GM21381 (cell line): Measurements from ENCODE around the gene SGK2.
"Not testable (repeated sequence)": the region's sequence is repeated elsewhere in the genome, so short reads cannot be mapped to it uniquely, and the experiment has no call there.

ENCODE experiments used
- ATAC-seq: cut with Tn5 transposase; IDR thresholded peaks from one replicate; pipeline ENCODE4 v1.9.1; 2021; ENCODE audit warnings: mild to moderate bottlenecking, moderate library complexity; ENCODE audit not compliant: unreplicated experiment

Gene SGK2

DNA sequence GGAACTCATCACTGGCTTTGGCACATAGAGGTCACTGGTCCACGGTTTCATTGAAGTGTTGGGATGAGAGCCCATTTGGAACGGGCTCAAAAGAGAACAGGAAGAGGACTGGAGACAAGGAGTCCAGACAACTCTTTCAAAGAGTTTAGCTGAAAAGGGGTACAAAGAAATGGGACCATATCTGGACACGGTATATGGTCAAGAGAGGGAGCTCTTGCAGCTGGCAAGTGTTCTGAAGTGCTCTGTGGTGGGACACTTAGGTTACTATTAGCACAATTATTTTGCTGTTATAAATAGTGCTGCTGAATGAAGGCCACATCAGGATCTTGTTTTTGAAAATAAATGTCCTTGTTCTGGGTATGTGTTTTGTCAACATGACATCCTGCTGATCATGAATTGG, 4.6 kb downstream of the SGK2 start:
- ATAC-seq: no peak

DNA sequence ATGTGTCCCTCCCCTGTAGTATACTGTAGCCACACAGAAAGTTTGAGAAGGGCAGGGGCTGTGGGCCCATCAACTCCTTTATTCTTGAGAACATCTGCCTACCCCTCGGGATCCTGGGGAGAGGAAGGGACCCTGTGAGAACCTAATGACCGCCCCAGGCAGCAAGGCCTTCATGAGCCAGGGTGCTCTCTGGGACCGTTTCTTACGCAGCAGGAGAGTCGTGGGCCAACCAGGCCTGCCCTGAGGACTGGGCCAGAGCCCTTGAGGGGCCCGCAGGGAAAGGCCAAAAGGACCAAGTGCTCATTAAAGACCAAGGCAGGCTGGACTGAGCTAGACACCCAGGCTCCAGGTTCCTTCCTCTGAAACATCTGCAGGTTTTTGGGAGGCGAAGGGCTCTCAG, 5.2 kb downstream of the SGK2 start:
- ATAC-seq: no peak

DNA sequence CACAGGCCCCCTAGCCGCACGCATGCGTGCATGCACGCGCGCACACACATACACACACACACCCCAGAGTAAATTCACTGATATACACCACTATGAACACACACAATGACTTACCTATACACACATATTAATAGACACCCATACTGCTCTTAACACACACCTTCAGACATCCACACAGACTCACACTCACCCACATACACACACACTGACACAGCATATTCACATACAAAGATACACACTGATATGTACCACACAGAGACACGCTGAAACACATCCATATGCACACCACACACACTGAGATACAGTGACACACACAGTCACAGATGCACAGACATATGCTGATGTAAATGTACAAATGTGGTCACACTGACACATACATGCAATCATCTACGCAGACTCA, 5.6 kb downstream of the SGK2 start:
- ATAC-seq: no peak

DNA sequence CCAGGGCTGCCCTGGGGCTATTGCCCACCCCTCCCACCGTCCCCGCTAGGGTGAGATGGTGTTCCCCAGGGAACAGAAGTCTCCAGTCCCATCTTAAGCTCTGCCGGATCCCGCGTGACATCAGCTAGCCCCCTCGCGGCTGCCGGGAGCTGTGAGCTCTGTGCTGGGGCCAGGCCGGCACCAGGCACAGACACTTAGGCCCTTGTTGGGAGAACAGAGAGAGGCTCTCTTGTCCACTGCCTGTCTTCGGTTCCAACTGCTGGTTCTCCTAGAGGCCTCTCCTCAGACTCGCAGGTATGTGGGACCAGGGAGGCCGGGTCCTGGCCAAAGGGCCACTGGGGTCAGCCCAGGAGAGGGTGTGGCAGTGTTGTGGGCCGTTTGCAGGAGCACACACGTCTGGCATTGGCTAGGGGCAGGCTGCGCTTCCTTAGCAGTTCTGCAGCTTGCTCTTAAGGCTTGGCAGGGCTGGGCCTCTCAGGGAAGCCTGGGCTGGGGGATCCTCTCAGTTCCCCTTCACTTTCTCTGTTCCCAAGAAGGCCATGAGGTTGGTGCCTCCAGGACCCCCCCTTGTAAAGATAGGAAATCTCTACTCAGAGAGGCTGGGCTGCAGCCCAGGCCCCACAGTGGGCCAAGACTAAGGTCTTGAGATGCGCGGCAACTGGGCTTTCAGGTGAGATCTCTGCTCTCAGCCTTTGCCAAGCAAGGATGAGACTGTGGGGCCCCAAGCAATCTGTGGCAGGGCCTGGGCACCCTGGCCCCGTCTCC, 6.3 kb downstream of the SGK2 start:
- no peak for ATAC-seq

DNA sequence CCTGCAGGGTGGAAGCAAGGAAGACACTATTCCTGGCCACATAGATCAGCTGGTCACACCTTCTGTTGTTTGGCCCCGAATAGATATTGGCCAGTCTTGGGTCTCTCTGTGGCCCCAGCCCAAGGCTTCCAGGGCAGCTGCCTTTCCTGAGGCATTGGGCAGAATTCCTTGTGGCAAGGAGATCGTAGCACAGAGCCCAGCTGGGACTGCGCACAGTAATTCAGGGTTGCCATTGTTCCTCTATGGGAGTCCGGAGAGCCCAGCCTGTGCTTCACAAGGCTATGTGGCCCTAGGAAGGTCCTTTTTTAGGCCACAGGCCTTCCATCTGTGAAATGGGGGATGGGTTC, 6.9 kb downstream of the SGK2 start:
- no peak for ATAC-seq

DNA sequence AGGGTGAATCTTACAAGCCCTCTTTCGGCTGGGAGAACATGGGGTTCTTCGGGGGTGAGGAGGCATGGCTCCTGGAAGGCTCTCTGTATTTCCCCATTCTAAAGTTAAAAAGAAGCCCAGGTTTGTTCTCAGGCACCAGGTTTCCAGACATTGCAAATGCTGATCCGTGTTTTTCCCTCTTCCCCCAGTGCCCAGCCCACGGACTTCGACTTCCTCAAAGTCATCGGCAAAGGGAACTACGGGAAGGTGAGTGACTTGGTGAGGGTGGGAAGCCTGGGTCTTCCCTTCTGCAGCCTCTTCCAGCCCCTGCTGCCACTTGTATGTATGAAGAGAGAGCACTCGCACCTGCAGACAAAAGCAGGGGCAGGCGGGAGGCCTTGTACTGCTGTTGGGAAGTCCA, 8.7 kb downstream of the SGK2 start:
- no peak for ATAC-seq

DNA sequence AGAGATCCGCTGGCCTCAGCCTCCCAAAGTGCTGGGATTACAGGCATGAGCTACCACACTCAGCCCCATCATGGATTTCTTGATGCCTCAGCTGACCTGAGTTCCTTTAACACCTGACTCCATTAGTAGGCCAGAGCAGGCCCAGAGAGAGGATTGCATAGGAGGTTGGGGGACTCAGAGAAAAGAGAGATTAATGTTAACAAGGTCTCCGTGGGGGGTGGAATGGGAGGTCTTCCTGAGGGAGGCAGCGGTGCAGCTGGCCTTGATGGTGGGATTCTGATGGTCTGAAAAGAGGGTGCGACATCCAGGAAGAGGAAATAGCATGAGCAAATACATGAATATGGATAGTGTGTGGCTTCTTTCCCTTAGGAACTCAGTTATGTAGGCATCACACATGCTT, 9.9 kb downstream of the SGK2 start:
- no peak for ATAC-seq

DNA sequence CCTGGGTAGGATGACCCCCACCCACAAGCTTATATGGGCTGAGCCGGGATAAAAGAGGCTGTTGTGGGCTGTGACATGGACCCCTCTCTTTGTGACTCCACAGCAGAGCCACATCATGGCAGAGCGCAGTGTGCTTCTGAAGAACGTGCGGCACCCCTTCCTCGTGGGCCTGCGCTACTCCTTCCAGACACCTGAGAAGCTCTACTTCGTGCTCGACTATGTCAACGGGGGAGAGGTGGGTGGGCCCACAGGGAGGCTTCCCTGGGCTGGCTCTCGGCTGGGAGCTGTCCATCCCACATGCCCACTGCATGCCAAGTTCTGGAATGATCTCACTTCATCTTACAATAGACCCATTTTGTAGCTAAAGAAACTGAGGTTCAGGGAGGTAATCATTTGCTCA, 10.5 kb downstream of the SGK2 start:
- ATAC-seq: no peak

DNA sequence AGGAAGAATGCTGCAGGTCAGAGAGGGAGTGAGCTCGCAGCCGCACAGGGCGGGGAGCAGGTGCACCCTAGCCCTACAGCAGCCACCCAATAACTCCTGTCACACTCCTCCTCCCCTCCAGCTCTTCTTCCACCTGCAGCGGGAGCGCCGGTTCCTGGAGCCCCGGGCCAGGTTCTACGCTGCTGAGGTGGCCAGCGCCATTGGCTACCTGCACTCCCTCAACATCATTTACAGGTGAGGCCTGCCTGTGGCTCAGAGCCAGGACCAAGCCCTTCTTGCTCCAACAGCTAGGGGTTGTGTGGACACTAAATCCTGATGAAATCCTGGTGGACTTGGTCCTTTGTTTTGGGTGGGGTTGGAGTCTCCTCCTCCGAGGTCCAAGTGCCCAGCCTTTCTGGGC, 11.7 kb downstream of the SGK2 start:
- ATAC-seq: no peak

DNA sequence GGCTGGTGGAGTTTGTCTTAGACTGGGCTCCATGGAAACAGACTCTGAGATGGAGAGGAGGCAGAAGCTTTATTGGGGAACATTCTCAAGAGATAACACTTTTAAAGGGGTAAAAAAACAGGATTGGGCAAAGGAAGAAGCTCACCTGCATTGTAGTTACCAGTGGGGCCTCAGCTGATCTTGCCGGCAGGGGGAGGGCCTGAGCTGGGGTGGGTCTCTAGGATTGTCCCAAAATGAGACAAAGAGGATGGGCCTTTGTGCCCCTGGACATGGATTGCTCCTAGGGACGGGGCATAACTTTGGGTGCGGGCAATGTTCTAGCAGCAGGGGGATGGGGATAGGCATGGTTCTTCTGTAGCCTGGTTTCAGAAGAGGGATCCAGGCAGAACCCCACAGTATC, 12.5 kb downstream of the SGK2 start:
- no peak for ATAC-seq

DNA sequence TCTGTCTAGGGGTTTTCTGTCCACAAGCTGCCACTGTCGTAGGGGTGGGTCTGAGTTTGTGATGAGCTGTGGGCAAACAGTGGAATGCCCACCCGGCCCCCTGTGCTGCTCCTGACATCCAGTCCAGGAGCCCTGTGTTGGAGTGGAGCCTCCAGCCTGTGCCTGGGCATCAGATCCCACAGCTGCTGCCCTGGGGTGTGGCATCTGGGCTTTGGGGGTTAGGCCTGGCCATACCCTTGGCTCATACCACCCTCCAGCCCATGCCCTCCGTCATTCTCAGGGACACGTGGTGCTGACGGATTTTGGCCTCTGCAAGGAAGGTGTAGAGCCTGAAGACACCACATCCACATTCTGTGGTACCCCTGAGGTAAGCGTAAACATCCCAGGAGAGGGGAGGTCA, 12.9 kb downstream of the SGK2 start:
- no peak for ATAC-seq

DNA sequence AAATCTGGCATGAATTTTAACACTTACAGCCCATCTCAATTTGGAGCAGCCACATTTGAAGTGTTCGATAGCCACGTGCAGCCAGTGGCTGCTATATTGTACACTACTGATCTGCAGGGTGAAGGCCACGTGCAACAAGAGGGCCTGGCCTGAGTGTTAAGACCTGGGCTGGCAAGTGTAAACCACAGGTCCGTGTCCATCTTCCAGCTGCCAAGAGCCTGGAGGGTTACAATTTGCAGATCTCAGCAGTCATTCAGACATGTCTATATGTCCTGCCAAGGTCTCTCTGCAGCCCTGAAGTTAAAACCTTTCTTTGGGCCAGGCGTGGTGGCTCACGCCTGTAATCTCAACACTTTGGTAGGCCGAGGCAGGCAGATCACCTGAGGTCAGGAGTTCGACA, 14.1 kb downstream of the SGK2 start:
- ATAC-seq: no peak

DNA sequence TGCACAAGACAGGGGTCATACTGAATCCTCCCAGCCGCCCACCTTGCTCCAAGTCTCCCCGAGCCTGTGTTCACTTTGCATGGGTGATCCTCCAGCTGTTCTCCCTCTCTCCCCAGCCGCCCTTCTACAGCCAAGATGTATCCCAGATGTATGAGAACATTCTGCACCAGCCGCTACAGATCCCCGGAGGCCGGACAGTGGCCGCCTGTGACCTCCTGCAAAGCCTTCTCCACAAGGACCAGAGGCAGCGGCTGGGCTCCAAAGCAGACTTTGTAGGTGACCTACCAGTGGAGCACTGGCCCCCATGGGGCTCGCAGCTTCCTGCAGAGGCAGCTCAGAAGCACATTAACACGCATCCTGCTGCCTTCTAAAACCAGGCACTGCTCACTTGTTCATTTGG, 17.3 kb downstream of the SGK2 start:
- ATAC-seq: no peak

DNA sequence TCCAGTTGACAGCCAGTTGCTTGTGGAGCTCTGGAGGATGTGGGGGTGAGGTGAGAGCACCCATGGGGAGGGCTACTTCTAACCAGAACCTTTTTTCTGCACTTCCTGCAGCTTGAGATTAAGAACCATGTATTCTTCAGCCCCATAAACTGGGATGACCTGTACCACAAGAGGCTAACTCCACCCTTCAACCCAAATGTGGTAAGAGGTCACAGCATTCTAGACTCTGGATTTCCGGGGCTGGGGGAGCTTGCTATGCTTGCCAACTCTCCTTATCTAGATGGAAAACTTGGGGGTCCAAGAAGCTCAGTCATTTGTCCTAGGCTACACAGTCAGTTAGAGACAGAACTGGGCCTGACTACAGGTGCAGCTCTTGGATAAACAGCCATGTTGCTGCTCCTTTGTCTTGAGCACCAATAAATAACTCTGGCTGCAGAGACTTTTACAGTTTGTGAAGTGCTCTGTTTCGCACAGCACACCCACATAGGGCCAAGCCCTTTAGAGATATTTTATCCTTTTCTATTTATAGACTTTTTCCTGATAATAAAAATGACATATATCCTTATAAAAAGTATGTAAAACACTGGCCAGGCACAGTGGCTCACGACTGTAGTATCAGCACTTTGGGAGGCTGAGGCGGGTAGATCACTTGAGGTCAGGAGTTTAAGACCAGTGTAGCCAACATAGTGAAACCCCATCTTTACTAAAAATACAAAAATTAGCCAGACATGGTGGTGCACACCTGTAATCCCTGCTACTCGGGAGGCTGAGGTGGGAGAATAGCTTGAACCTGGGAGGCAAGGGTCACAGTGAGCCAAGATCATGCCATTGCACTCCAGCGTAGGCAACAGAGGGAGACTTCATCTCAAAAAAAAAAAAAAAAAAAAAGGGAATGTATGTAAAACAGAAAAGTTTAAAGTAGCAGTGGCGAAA, 21.3 kb downstream of the SGK2 start:
- ATAC-seq: no peak

DNA sequence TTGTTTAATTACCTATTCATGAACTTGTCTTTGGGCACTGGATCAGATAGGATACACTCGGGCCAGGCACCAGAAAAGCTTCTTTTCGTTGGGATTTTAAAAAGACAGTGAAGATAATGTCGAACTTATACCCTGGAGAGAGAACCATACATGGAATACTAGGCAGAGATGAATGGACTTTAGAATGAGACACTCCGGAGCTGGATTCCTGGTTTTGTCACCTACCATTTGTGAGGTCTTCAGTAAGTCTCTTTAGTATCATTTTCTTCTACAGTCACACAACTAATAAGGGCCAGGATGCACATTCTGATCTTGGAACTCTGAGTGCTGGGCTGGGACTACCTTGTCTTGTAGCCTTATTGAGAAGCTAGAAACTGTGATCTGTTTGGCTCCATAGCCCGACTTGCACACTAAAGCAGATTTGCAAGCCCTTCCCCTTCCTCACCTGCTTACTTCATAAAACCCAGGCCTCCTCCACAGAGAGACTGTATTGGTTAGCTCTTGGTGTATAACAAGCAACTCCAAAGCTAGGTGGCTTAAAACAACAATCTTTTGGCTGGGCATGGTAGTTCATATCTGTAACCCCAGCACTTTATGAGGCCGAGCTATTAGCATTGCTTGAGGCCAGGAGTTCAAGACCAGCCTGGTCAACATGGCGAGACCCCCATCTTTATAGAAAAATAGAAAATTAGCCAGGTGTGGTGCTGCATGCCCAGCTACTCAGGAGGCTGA, 24.5 kb downstream of the SGK2 start:
- no peak for ATAC-seq

DNA sequence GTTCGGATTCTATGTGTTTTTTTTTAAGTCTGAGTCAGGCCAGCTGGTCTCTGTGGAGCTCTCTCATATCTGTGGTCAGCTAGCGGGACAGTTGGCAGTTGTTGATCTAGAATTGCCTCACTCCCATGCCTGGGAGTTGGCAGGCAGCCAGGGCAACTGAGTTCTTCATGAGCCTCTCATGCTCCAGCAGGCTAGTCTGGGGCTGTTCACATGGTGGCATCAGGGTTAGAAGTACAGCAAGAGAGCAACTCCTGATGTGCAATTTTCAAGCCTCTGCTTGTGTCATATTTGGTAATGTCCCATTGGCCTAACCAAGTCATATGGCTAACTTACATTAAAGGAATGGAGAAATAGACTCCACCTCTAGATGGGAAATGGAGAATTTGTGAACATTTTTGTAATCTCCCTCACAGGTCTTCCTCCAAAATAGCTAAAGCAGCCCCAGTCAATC, 25.2 kb downstream of the SGK2 start:
- ATAC-seq: no peak

DNA sequence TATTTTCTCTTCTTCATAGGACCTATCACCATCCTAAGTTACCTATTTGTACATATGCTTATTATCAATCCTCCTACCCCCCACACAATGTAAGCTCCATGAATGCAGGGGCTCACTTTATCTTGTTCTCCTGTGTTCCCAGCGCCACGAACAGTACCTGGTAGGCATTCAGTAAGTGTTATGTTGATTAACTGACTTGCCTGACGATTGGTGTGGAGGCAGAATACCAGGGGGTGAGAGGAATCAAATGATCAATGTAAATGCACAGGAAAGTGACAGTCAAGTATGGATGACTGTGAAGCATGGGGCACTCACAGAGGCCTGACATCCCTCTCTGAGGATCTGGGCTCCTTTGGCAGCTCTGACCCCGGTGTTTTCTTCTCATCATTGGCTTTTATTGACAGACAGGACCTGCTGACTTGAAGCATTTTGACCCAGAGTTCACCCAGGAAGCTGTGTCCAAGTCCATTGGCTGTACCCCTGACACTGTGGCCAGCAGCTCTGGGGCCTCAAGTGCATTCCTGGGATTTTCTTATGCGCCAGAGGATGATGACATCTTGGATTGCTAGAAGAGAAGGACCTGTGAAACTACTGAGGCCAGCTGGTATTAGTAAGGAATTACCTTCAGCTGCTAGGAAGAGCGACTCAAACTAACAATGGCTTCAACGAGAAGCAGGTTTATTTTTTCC, 25.8 kb downstream of the SGK2 start:
- no peak for ATAC-seq

DNA sequence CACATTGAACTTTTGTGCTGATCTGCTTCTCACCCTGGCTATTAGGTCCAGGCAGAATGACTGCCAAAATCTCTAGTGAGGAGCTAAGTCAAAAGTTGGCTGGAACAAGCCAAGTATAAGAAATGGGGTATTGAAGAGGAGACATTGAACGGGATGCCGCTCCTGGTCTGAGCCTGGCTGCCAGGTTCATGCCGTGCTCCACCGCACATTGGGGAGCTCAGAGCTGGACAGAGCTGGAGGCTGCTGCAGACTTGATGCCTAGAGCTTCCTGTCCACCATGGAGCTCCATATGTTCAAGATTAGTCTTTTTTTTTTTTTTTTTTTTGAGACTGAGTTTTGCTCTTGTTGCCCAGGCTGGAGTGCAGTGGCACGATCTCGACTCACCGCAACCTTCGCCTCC, 27.8 kb downstream of the SGK2 start:
- ATAC-seq: no peak

DNA sequence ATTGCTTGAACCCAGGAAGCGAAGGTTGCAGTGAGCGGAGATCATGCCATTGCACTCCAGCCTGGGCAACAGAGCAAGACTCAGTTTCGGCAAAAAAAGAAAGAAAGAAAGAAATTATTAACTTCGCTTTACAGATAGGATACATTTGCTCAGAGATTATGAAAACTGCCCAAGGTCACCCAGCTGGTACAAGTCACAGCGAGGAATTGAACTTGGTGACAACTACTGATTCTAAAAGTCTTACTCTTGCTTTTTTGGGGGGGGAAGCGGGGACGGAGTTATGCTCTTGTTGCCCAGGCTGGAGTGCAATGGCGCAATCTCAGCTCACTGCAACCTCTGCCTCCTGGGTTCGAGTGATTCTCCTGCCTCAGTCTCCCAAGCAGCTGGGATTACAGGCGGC, 29.7 kb downstream of the SGK2 start:
- not testable (repeated sequence) for ATAC-seq

DNA sequence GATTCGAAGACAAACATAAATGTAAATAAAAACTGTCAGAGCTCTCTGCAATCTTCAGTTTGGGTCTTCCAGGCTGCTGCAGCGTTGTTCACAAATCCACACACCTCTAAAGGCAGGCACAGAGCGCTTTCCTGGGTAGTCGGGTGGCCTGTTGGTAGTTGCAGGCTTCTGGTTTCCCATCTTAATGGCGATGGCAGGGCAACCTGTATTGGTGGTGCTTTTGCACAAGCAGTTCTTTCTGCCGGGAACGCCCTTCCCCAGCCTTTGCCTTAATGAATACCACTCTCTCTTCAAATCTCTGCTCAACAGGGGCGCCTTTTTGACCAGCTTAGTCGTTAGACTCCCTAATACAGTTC, 31.2 kb downstream of the SGK2 start:
- no peak for ATAC-seq
